Astrocyte (in vitro differentiated cells and primary cell): Measurements from ENCODE around the gene NDUFB7. TPM values are rescaled to one million over a fixed set of nuclear protein-coding genes. Genes with fewer than 3 reads are reported as not detected.
A peak's percentile ranks its signal among the peaks of the same experiment; 100 is the strongest.

Experiments
- DNase-seq: peaks from one replicate; pipeline ENCODE4 v3.0.0-alpha.2; 2010; ENCODE audit warnings: low read depth
- FAIRE-seq: peaks from 2 replicates; lab custom pipeline; 2011; peaks lifted over from hg19 to GRCh38; lab: Jason Lieb, UNC
- H2AFZ ChIP-seq: 2 replicates; pipeline ENCODE4 v1.6.0; 2012; ENCODE audit warnings: low read depth, low read length, inconsistent platforms
- H3K27ac ChIP-seq: 2 replicates; pipeline ENCODE4 v1.5.1; 2011; ENCODE audit warnings: low read depth, low read length, inconsistent platforms
- H3K27me3 ChIP-seq: 2 replicates; pipeline ENCODE4 v1.6.0; 2011; ENCODE audit warnings: low read length, inconsistent platforms; ENCODE audit not compliant: insufficient read depth
- H3K36me3 ChIP-seq: 2 replicates; pipeline ENCODE4 v1.5.1; 2011; ENCODE audit warnings: low read length, inconsistent platforms; ENCODE audit not compliant: insufficient read depth
- H3K4me1 ChIP-seq: 2 replicates; pipeline ENCODE4 v1.5.1; 2011; ENCODE audit warnings: low read length, inconsistent platforms; ENCODE audit not compliant: insufficient read depth
- H3K4me2 ChIP-seq: 2 replicates; pipeline ENCODE4 v1.6.0; 2012; ENCODE audit warnings: low read length, inconsistent platforms
- H3K4me3 ChIP-seq: 2 replicates; pipeline ENCODE4 v1.5.1; 2011; ENCODE audit warnings: low read depth, mild to moderate bottlenecking, low read length, inconsistent platforms; ENCODE audit not compliant: insufficient read depth
- H3K79me2 ChIP-seq: 2 replicates; pipeline ENCODE4 v1.6.0; 2012; ENCODE audit warnings: mild to moderate bottlenecking, low read length, inconsistent platforms; ENCODE audit not compliant: insufficient read depth
- H3K9ac ChIP-seq: 2 replicates; pipeline ENCODE4 v1.6.0; 2012; ENCODE audit warnings: mild to moderate bottlenecking, low read length, inconsistent platforms
- H3K9me3 ChIP-seq: 2 replicates; pipeline ENCODE4 v1.5.1; 2012; ENCODE audit warnings: low read depth, mild to moderate bottlenecking, low read length, inconsistent platforms; ENCODE audit not compliant: insufficient read depth
- H4K20me1 ChIP-seq: 2 replicates; pipeline ENCODE4 v1.6.0; 2012; ENCODE audit warnings: low read length, inconsistent platforms; ENCODE audit not compliant: insufficient read depth
- H3K27ac Mint-ChIP-seq: one replicate; pipeline ENCODE4 v1.8.0; 2021; ENCODE audit warnings: mild to moderate bottlenecking, mixed read lengths; ENCODE audit not compliant: unreplicated experiment
- H3K27me3 Mint-ChIP-seq: one replicate; pipeline ENCODE4 v1.8.0; 2021; ENCODE audit warnings: low read depth, mixed read lengths; ENCODE audit not compliant: unreplicated experiment
- H3K36me3 Mint-ChIP-seq: one replicate; pipeline ENCODE4 v1.8.0; 2021; ENCODE audit warnings: low read depth, mixed read lengths; ENCODE audit not compliant: unreplicated experiment
- H3K4me1 Mint-ChIP-seq: one replicate; pipeline ENCODE4 v1.8.0; 2021; ENCODE audit warnings: low read depth, mixed read lengths; ENCODE audit not compliant: unreplicated experiment
- H3K4me3 Mint-ChIP-seq: one replicate; pipeline ENCODE4 v1.8.0; 2021; ENCODE audit warnings: mild to moderate bottlenecking, moderate library complexity, mixed read lengths; ENCODE audit not compliant: unreplicated experiment
- H3K9me3 Mint-ChIP-seq: one replicate; pipeline ENCODE4 v1.8.0; 2021; ENCODE audit warnings: mild to moderate bottlenecking, mixed read lengths; ENCODE audit not compliant: unreplicated experiment
- EZH2 ChIP-seq: IDR thresholded peaks from 2 replicates; pipeline ENCODE4 v1.6.1; 2012; ENCODE audit warnings: mild to moderate bottlenecking, low read length, inconsistent platforms; ENCODE audit not compliant: insufficient read depth
- total RNA-seq: library from RNA; stranded (reverse); gene quantifications from 2 replicates; pipeline ENCODE4 v1.2.1, GENCODE V29; 2021
- TF ChIP-seq, protein P1 (sequence below): IDR thresholded peaks from 2 replicates; pipeline ENCODE4 v1.5.1; 2011; ENCODE audit warnings: low read depth, mild to moderate bottlenecking, inconsistent platforms, low read length, moderate library complexity; ENCODE audit not compliant: insufficient read depth

The NDUFB7 gene
- total RNA-seq, 1 donor from 2014 or later: 161 TPM

DNA sequence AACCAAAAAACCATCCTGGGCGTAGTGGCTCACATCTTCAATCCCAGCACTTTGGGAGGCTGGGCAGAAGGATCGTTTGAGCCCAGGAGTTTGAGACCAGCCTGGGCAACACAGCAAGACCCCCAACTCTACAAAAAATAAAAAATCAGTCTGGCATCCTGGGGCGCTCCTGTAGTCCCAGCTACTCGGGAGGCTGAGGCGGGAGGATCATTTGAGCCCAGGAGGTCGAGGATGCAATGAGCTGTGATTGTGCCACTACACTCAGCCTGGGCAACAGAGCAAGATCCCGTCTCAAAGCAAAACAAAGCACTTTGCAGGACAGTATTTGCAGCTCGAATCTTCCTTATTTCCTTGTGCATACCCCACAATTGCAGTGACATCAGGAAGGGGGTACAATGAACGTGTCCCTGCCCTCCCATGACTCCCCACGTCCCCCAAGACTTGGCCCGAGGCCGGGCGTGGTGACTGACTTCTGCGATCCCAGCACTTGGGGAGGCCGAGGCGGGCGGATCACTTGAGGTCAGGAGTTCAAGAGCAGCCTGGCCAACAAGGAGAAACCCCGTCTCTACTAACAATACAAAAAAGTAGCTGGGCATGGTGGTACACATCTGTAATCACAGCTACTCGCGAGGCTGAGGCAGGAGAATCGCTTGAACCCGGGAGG is 870 bp downstream of the NDUFB7 start:
- Mint-ChIP-seq H3K4me3 (peak overlapping the region; percentile 96), H3K4me1 (peaks cover 2% of the 10 kb centered on the region), H3K36me3 (peaks cover 7% of the 10 kb centered on the region), H3K27ac (no peak overlapping the region), H3K9me3 (no peaks in the 10 kb centered on the region), H3K27me3 (no peaks in the 10 kb centered on the region)
- Histone ChIP-seq H3K4me1 (peaks cover 7% of the 10 kb centered on the region), H3K27ac (peak overlapping the region; percentile 58), H3K4me3 (peak overlapping the region; percentile 87), H3K79me2 (peaks cover 32% of the 10 kb centered on the region), H3K4me2 (peak overlapping the region; percentile 90), H4K20me1 (peaks cover 18% of the 10 kb centered on the region), H3K9ac (peak overlapping the region; percentile 90), H3K9me3 (no peaks in the 10 kb centered on the region), H3K36me3 (peaks cover 2% of the 10 kb centered on the region), H3K27me3 (no peaks in the 10 kb centered on the region), H2AFZ (peak overlapping the region; percentile 91)
- TF ChIP-seq, protein P1, sequence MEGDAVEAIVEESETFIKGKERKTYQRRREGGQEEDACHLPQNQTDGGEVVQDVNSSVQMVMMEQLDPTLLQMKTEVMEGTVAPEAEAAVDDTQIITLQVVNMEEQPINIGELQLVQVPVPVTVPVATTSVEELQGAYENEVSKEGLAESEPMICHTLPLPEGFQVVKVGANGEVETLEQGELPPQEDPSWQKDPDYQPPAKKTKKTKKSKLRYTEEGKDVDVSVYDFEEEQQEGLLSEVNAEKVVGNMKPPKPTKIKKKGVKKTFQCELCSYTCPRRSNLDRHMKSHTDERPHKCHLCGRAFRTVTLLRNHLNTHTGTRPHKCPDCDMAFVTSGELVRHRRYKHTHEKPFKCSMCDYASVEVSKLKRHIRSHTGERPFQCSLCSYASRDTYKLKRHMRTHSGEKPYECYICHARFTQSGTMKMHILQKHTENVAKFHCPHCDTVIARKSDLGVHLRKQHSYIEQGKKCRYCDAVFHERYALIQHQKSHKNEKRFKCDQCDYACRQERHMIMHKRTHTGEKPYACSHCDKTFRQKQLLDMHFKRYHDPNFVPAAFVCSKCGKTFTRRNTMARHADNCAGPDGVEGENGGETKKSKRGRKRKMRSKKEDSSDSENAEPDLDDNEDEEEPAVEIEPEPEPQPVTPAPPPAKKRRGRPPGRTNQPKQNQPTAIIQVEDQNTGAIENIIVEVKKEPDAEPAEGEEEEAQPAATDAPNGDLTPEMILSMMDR: no peak
- no peak for TF ChIP-seq EZH2
- DNase-seq (no peak), FAIRE-seq (no peak)

DNA sequence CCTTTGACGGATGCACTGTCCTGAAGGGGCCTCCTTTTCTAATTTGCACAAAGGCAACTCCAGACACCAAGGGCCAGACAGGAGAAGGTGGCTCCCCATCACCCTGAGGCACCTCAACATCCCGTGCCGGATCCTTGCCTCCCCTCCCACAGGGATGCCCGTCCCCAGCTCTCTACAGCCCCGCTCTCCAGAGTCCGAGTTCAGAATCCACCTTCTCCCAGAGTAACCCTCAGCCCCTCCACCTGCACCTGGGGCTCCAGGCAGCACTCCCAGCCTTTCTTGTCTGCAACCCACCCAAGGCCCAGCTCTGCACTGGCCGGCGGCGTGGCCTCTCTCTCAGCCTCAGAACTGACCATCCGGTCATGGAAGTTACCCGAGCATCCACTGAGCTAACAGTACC is 4.8 kb downstream of the NDUFB7 start:
- Mint-ChIP-seq H3K27ac (peak overlapping the region; percentile 80), H3K27me3 (no peaks in the 10 kb centered on the region), H3K4me1 (peaks cover 2% of the 10 kb centered on the region), H3K9me3 (no peaks in the 10 kb centered on the region), H3K36me3 (peaks cover 7% of the 10 kb centered on the region), H3K4me3 (no peak overlapping the region)
- H3K9me3 ChIP-seq: no peaks in the 10 kb centered on the region
- H2AFZ ChIP-seq: no peak overlapping the region
- DNase-seq: no peak
- H3K27ac ChIP-seq: no peak overlapping the region
- peaks cover 25% of the 10 kb centered on the region for H4K20me1 ChIP-seq
- H3K9ac ChIP-seq: no peak overlapping the region
- FAIRE-seq: no peak
- H3K79me2 ChIP-seq: peaks cover 32% of the 10 kb centered on the region
- H3K4me3 ChIP-seq: no peak overlapping the region
- peaks cover 10% of the 10 kb centered on the region for H3K4me1 ChIP-seq
- TF ChIP-seq EZH2: no peak
- TF ChIP-seq, protein P1: no peak
- peaks cover 2% of the 10 kb centered on the region for H3K36me3 ChIP-seq
- no peak overlapping the region for H3K4me2 ChIP-seq
- no peaks in the 10 kb centered on the region for H3K27me3 ChIP-seq

DNA sequence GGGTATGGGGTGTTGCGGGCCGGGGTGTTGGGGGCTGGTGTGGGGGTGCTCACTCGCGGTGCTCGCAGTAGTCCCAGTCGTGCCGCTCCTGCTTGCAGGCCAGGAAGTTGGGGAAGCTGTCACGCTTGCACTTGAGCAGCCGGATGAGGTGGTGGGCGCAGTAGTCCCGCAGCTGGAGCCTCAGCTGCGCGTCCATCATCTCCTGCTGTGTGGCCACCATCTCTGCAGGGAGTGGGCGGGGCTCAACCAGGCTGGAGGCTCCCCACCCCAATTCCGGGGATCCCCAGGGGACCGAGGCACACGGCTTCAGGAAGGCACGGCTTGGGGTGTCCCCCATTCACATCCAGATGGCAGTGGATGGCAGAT is 5.2 kb downstream of the NDUFB7 start:
- H3K4me1 Mint-ChIP-seq: peaks cover 2% of the 10 kb centered on the region
- H3K9me3 Mint-ChIP-seq: no peaks in the 10 kb centered on the region
- no peak overlapping the region for H3K27ac ChIP-seq
- no peaks in the 10 kb centered on the region for H3K9me3 ChIP-seq
- peaks cover 25% of the 10 kb centered on the region for H4K20me1 ChIP-seq
- H3K4me3 ChIP-seq: no peak overlapping the region
- peaks cover 7% of the 10 kb centered on the region for H3K36me3 Mint-ChIP-seq
- H3K27ac Mint-ChIP-seq: no peak overlapping the region
- no peak overlapping the region for H2AFZ ChIP-seq
- H3K27me3 ChIP-seq: no peaks in the 10 kb centered on the region
- no peak overlapping the region for H3K4me3 Mint-ChIP-seq
- FAIRE-seq: no peak
- DNase-seq: no peak
- no peak overlapping the region for H3K4me2 ChIP-seq
- H3K4me1 ChIP-seq: peaks cover 13% of the 10 kb centered on the region
- no peak overlapping the region for H3K9ac ChIP-seq
- TF ChIP-seq EZH2: no peak
- TF ChIP-seq, protein P1: no peak
- H3K79me2 ChIP-seq: peaks cover 30% of the 10 kb centered on the region
- H3K36me3 ChIP-seq: peaks cover 2% of the 10 kb centered on the region
- H3K27me3 Mint-ChIP-seq: no peaks in the 10 kb centered on the region
